OCI-LY3 (cell line): ENCODE measurements around the gene KLHL29.

Experiments used
- CTCF ChIP-seq: fragments of 200-600, 300-600 bp; sonication (generic); IDR thresholded peaks from 2 replicates; pipeline ENCODE4 v1.5.1; 2014; ENCODE audit warnings: antibody characterized with exemption, low read length, low read depth
- EZH2phosphoT487 ChIP-seq: fragments of 200-600 bp; shearing (Covaris generic); IDR thresholded peaks from 2 replicates; pipeline ENCODE4 v1.6.1; 2018; ENCODE audit warnings: antibody characterized with exemption, mixed run types, low read depth

- no peak for TF ChIP-seq CTCF
- no peak for TF ChIP-seq EZH2phosphoT487
Observed at GRCh38 chr2:23520256-23520655, 135.3 kb downstream of the KLHL29 start.
